IPS-20b (cell line): Measurements from ENCODE around the gene AGBL1.
"Not testable (repeated sequence)": the region's sequence is repeated elsewhere in the genome, so short reads cannot be mapped to it uniquely, and the experiment has no call there.

Experiments used
- H3K27ac ChIP-seq: one replicate; pipeline ENCODE4 v1.5.1; 2013; ENCODE audit warnings: low read length
- H3K27me3 ChIP-seq: 2 replicates; pipeline ENCODE4 v1.6.1; 2013; ENCODE audit warnings: mild to moderate bottlenecking, low read length, inconsistent platforms; ENCODE audit not compliant: insufficient read depth
- H3K36me3 ChIP-seq: 2 replicates; pipeline ENCODE4 v1.6.1; 2013; ENCODE audit warnings: low read depth, mild to moderate bottlenecking, inconsistent platforms, low read length, moderate library complexity; ENCODE audit not compliant: insufficient read depth
- H3K4me1 ChIP-seq: 2 replicates; pipeline ENCODE4 v1.6.1; 2013; ENCODE audit warnings: mild to moderate bottlenecking, control low read depth, inconsistent platforms, low read length, moderate library complexity; ENCODE audit not compliant: insufficient read depth
- H3K4me3 ChIP-seq: 2 replicates; pipeline ENCODE4 v1.5.1; 2013; ENCODE audit warnings: mild to moderate bottlenecking, low read length, inconsistent platforms
- H3K9ac ChIP-seq: 2 replicates; pipeline ENCODE4 v1.6.1; 2013; ENCODE audit warnings: low read depth, mild to moderate bottlenecking, inconsistent platforms, low read length, moderate library complexity
- H3K9me3 ChIP-seq: 2 replicates; pipeline ENCODE4 v1.6.1; 2013; ENCODE audit warnings: mild to moderate bottlenecking, low read depth, low read length, inconsistent platforms; ENCODE audit not compliant: insufficient read depth

Gene AGBL1

GRCh38 chr15:86877171-86877631, 797.5 kb downstream of the AGBL1 start:
- Histone ChIP-seq H3K36me3 (no peaks in the 10 kb centered on the region), H3K9me3 (no peaks in the 10 kb centered on the region), H3K27me3 (no peaks in the 10 kb centered on the region), H3K4me1 (0 out of 2 replicates have a peak, but pooled peaks cover 2% of the 10 kb centered on the region), H3K27ac (no peak overlapping the region), H3K9ac (no peak overlapping the region), H3K4me3 (no peak overlapping the region)

- not testable (repeated sequence) for H3K9me3 ChIP-seq, H3K4me3 ChIP-seq, H3K9ac ChIP-seq, H3K27me3 ChIP-seq, H3K36me3 ChIP-seq, H3K27ac ChIP-seq, H3K4me1 ChIP-seq
These were observed 799.2 kb downstream of the AGBL1 start for GRCh38 chr15:86878844-86879243.

GRCh38 chr15:86879250-86880229, 799.9 kb downstream of the AGBL1 start:
- H3K36me3 ChIP-seq: no peaks in the 10 kb centered on the region
- H3K27ac ChIP-seq: no peak overlapping the region
- no peak overlapping the region for H3K4me3 ChIP-seq
- 0 out of 2 replicates have a peak, but pooled peaks cover 2% of the 10 kb centered on the region for H3K4me1 ChIP-seq
- H3K9ac ChIP-seq: no peak overlapping the region
- H3K27me3 ChIP-seq: no peaks in the 10 kb centered on the region
- no peaks in the 10 kb centered on the region for H3K9me3 ChIP-seq

- Histone ChIP-seq H3K9me3 (no peaks in the 10 kb centered on the region), H3K4me3 (no peak overlapping the region), H3K27me3 (no peaks in the 10 kb centered on the region), H3K4me1 (no peaks in the 10 kb centered on the region), H3K27ac (no peak overlapping the region), H3K9ac (no peak overlapping the region), H3K36me3 (no peaks in the 10 kb centered on the region)
These were observed 805.9 kb downstream of the AGBL1 start for GRCh38 chr15:86885616-86886015.

- Histone ChIP-seq H3K36me3 (no peaks in the 10 kb centered on the region), H3K9ac (no peak overlapping the region), H3K4me1 (peaks cover 19% of the 10 kb centered on the region), H3K27ac (no peak overlapping the region), H3K4me3 (no peak overlapping the region), H3K27me3 (no peaks in the 10 kb centered on the region), H3K9me3 (no peaks in the 10 kb centered on the region)
These were observed 813.2 kb downstream of the AGBL1 start for GRCh38 chr15:86892774-86893449.

- H3K27me3 ChIP-seq: no peaks in the 10 kb centered on the region
- H3K36me3 ChIP-seq: no peaks in the 10 kb centered on the region
- no peaks in the 10 kb centered on the region for H3K9me3 ChIP-seq
- no peak overlapping the region for H3K4me3 ChIP-seq
- peaks cover 19% of the 10 kb centered on the region for H3K4me1 ChIP-seq
- H3K27ac ChIP-seq: no peak overlapping the region
- H3K9ac ChIP-seq: no peak overlapping the region
These were observed 814.6 kb downstream of the AGBL1 start for GRCh38 chr15:86894269-86894668.

- Histone ChIP-seq H3K4me1 (no peaks in the 10 kb centered on the region), H3K9ac (no peak overlapping the region), H3K36me3 (no peaks in the 10 kb centered on the region), H3K27ac (no peak overlapping the region), H3K9me3 (no peaks in the 10 kb centered on the region), H3K4me3 (no peak overlapping the region), H3K27me3 (no peaks in the 10 kb centered on the region)
These were observed 824.2 kb downstream of the AGBL1 start for GRCh38 chr15:86903642-86904421.

GRCh38 chr15:86905625-86906256, 826.1 kb downstream of the AGBL1 start:
- H3K4me1 ChIP-seq: no peaks in the 10 kb centered on the region
- H3K27me3 ChIP-seq: no peaks in the 10 kb centered on the region
- no peak overlapping the region for H3K27ac ChIP-seq
- no peaks in the 10 kb centered on the region for H3K9me3 ChIP-seq
- no peaks in the 10 kb centered on the region for H3K36me3 ChIP-seq
- H3K9ac ChIP-seq: no peak overlapping the region
- no peak overlapping the region for H3K4me3 ChIP-seq

GRCh38 chr15:86906376-86906775, 826.7 kb downstream of the AGBL1 start:
- Histone ChIP-seq H3K4me1 (no peaks in the 10 kb centered on the region), H3K4me3 (no peak overlapping the region), H3K27me3 (no peaks in the 10 kb centered on the region)

GRCh38 chr15:86911022-86911421, 831.4 kb downstream of the AGBL1 start:
- no peak overlapping the region for H3K27ac ChIP-seq
- H3K4me3 ChIP-seq: no peak overlapping the region
- H3K27me3 ChIP-seq: no peaks in the 10 kb centered on the region
- peaks cover 3% of the 10 kb centered on the region; the same call in 1 of the 2 replicates for H3K4me1 ChIP-seq
- no peak overlapping the region for H3K9ac ChIP-seq
- no peaks in the 10 kb centered on the region for H3K9me3 ChIP-seq
- no peaks in the 10 kb centered on the region for H3K36me3 ChIP-seq

More at GRCh38 chr15:86906376-86906775, 826.7 kb downstream of the AGBL1 start:
- no peak overlapping the region for H3K9ac ChIP-seq
- H3K36me3 ChIP-seq: no peaks in the 10 kb centered on the region
- H3K9me3 ChIP-seq: no peaks in the 10 kb centered on the region
- no peak overlapping the region for H3K27ac ChIP-seq

- no peak overlapping the region for H3K9ac ChIP-seq
- H3K36me3 ChIP-seq: no peaks in the 10 kb centered on the region
- H3K9me3 ChIP-seq: no peaks in the 10 kb centered on the region
- H3K27ac ChIP-seq: no peak overlapping the region
- peaks cover 16% of the 10 kb centered on the region; the same call in 1 of the 2 replicates for H3K4me1 ChIP-seq
- no peaks in the 10 kb centered on the region for H3K27me3 ChIP-seq
- no peak overlapping the region for H3K4me3 ChIP-seq
These were observed 833.0 kb downstream of the AGBL1 start for GRCh38 chr15:86912661-86913060.
